H9 (cell line): ENCODE data around the gene PLEK. TPM values are rescaled to one million over a fixed set of nuclear protein-coding genes. Genes with fewer than 3 reads are reported as not detected.

Experiments used
- DNase-seq: peaks from one replicate; pipeline ENCODE4 v3.0.0-alpha.2; 2017
- H2AFZ ChIP-seq: one replicate; pipeline ENCODE4 v1.6.1; 2013; ENCODE audit warnings: mild to moderate bottlenecking, low read length, control low read depth, moderate library complexity
- H2AK5ac ChIP-seq: 2 replicates; pipeline ENCODE4 v1.6.1; 2013; ENCODE audit warnings: low read length, control low read depth, mixed read lengths; ENCODE audit not compliant: insufficient read length
- H2BK120ac ChIP-seq: one replicate; pipeline ENCODE4 v1.6.1; 2013; ENCODE audit warnings: low read depth, mild to moderate bottlenecking, low read length, control low read depth, inconsistent platforms; ENCODE audit not compliant: poor library complexity, severe bottlenecking
- H2BK12ac ChIP-seq: 2 replicates; pipeline ENCODE4 v1.6.1; 2013; ENCODE audit warnings: low read length, control low read depth, mixed read lengths, low read depth; ENCODE audit not compliant: insufficient read length
- H2BK15ac ChIP-seq: 2 replicates; pipeline ENCODE4 v1.6.1; 2013; ENCODE audit warnings: low read depth, low read length, control low read depth
- H2BK20ac ChIP-seq: one replicate; pipeline ENCODE4 v1.6.1; 2013; ENCODE audit warnings: low read depth, mild to moderate bottlenecking, low read length, control low read depth, inconsistent platforms; ENCODE audit not compliant: poor library complexity, severe bottlenecking
- H2BK5ac ChIP-seq: 2 replicates; pipeline ENCODE4 v1.6.1; 2013; ENCODE audit warnings: low read length, control low read depth, mixed read lengths; ENCODE audit not compliant: insufficient read length
- H3K14ac ChIP-seq: 2 replicates; pipeline ENCODE4 v1.6.1; 2013; ENCODE audit warnings: low read length, control low read depth; ENCODE audit not compliant: insufficient read depth
- H3K18ac ChIP-seq: 2 replicates; pipeline ENCODE4 v1.6.1; 2013; ENCODE audit warnings: low read depth, mild to moderate bottlenecking, mixed read lengths, low read length, control low read depth; ENCODE audit not compliant: insufficient read length
- H3K23ac ChIP-seq: 2 replicates; pipeline ENCODE4 v1.6.1; 2013; ENCODE audit warnings: low read length, control low read depth, mixed read lengths, low read depth; ENCODE audit not compliant: insufficient read length
- H3K23me2 ChIP-seq: 2 replicates; pipeline ENCODE4 v1.6.1; 2013; ENCODE audit warnings: low read depth, mild to moderate bottlenecking, mixed read lengths, low read length, control low read depth; ENCODE audit not compliant: insufficient read length, poor library complexity, severe bottlenecking
- H3K27ac ChIP-seq: 2 replicates; pipeline ENCODE4 v1.5.1; 2013; ENCODE audit warnings: low read length, control low read depth, mixed read lengths, low read depth; ENCODE audit not compliant: insufficient read length
- H3K27me3 ChIP-seq: 2 replicates; pipeline ENCODE4 v1.6.1; 2013; ENCODE audit warnings: low read length, control low read depth, inconsistent platforms; ENCODE audit not compliant: insufficient read depth
- H3K4ac ChIP-seq: 2 replicates; pipeline ENCODE4 v1.6.1; 2013; ENCODE audit warnings: low read depth, mild to moderate bottlenecking, control low read depth, inconsistent platforms, low read length, moderate library complexity
- H3K4me1 ChIP-seq: 2 replicates; pipeline ENCODE4 v1.6.1; 2013; ENCODE audit warnings: low read length, control low read depth, inconsistent platforms; ENCODE audit not compliant: insufficient read depth
- H3K4me2 ChIP-seq: 2 replicates; pipeline ENCODE4 v1.6.1; 2013; ENCODE audit warnings: low read length, control low read depth, mixed read lengths; ENCODE audit not compliant: insufficient read length, insufficient read depth
- H3K56ac ChIP-seq: 2 replicates; pipeline ENCODE4 v1.6.1; 2013; ENCODE audit warnings: low read depth, mild to moderate bottlenecking, mixed read lengths, low read length, control low read depth; ENCODE audit not compliant: insufficient read length
- H3K79me1 ChIP-seq: 2 replicates; pipeline ENCODE4 v1.6.1; 2013; ENCODE audit warnings: low read depth, mild to moderate bottlenecking, moderate library complexity, low read length, control low read depth, inconsistent platforms; ENCODE audit not compliant: insufficient read depth, poor library complexity, severe bottlenecking
- H3K79me2 ChIP-seq: 2 replicates; pipeline ENCODE4 v1.6.1; 2013; ENCODE audit warnings: low read length, control low read depth, inconsistent platforms; ENCODE audit not compliant: insufficient read depth
- H3K9ac ChIP-seq: 2 replicates; pipeline ENCODE4 v1.6.1; 2013; ENCODE audit warnings: low read length, control low read depth, mixed read lengths; ENCODE audit not compliant: insufficient read length; ENCODE audit errors: extremely low read depth
- H3K9me3 ChIP-seq: one replicate; pipeline ENCODE4 v1.6.1; 2013; ENCODE audit warnings: low read depth, low read length, inconsistent platforms; ENCODE audit not compliant: control insufficient read depth
- H3T11ph ChIP-seq: one replicate; pipeline ENCODE4 v1.6.1; 2013; ENCODE audit warnings: mild to moderate bottlenecking, low read length, control low read depth, inconsistent platforms
- H4K20me1 ChIP-seq: one replicate; pipeline ENCODE4 v1.6.1; 2013; ENCODE audit not compliant: control insufficient read depth, insufficient read length, insufficient read depth
- H4K5ac ChIP-seq: 2 replicates; pipeline ENCODE4 v1.6.1; 2013; ENCODE audit warnings: low read depth, mild to moderate bottlenecking, mixed read lengths, low read length, control low read depth; ENCODE audit not compliant: insufficient read length
- H4K8ac ChIP-seq: replicated peaks from 2 replicates; pipeline ENCODE4 v1.6.1; 2013; ENCODE audit warnings: low read length, control low read depth, mixed read lengths, low read depth; ENCODE audit not compliant: insufficient read length
- H4K91ac ChIP-seq: 2 replicates; pipeline ENCODE4 v1.6.1; 2013; ENCODE audit warnings: low read depth, mild to moderate bottlenecking, moderate library complexity, mixed read lengths, low read length, control low read depth; ENCODE audit not compliant: insufficient read length
- H3K27ac Mint-ChIP-seq, 3 experiments: 2 replicates in 2 of 3; 3 replicates in 1 of 3; pipeline ENCODE4 v1.8.0; 2020 to 2021; ENCODE audit warnings: mixed read lengths in 3 of 3, mild to moderate bottlenecking in 1 of 3, moderate library complexity in 1 of 3
- H3K27me3 Mint-ChIP-seq: 2 replicates; pipeline ENCODE4 v1.8.0; 2021; ENCODE audit warnings: low read depth, mild to moderate bottlenecking, moderate library complexity, mixed read lengths
- H3K36me3 Mint-ChIP-seq, 3 experiments: 2 replicates in 2 of 3; 3 replicates in 1 of 3; pipeline ENCODE4 v1.8.0; 2020 to 2021; ENCODE audit warnings: low read depth in 3 of 3, mixed read lengths in 3 of 3; ENCODE audit not compliant: insufficient read depth in 1 of 3
- H3K4me1 Mint-ChIP-seq, 2 experiments: 2 replicates each; pipeline ENCODE4 v1.8.0; 2020; ENCODE audit warnings: mixed read lengths in 2 of 2
- H3K4me3 Mint-ChIP-seq, 2 experiments: 2 replicates in 1 of 2; 3 replicates in 1 of 2; pipeline ENCODE4 v1.8.0; 2020 to 2021; ENCODE audit warnings: mild to moderate bottlenecking in 2 of 2, mixed read lengths in 2 of 2, moderate library complexity in 1 of 2
- H3K9me3 Mint-ChIP-seq, 2 experiments: 2 replicates in 1 of 2; 3 replicates in 1 of 2; pipeline ENCODE4 v1.8.0; 2020; ENCODE audit warnings: mild to moderate bottlenecking in 2 of 2, mixed read lengths in 2 of 2, moderate library complexity in 1 of 2
- CTCF ChIP-seq: fragments of 200-600 bp; sonication (generic); conservative IDR thresholded peaks from 3 replicates; pipeline ENCODE4 v1.8.0; 2021; ENCODE audit warnings: antibody characterized with exemption, mild to moderate bottlenecking
- total RNA-seq: library from RNA; stranded (reverse); gene quantifications from 2 replicates; pipeline ENCODE4 v1.2.1, GENCODE V29; 2021

PLEK gene
- total RNA-seq, 1 experiment from 2014 or later: not detected

- Histone ChIP-seq H2BK15ac (no peak overlapping the region), H3K9ac (no peak overlapping the region), H2BK20ac (no peak overlapping the region), H3K4ac (no peak overlapping the region), H3K23me2 (no peaks in the 10 kb centered on the region), H3K23ac (no peak overlapping the region), H2AFZ (no peak overlapping the region), H3K56ac (no peak overlapping the region), H2BK12ac (no peak overlapping the region), H3K27ac (no peak overlapping the region), H3K18ac (no peak overlapping the region), H4K8ac (no peak overlapping the region), H2BK5ac (no peak overlapping the region), H3K4me2 (no peak overlapping the region), H4K5ac (no peak overlapping the region), H2BK120ac (no peak overlapping the region), H3K27me3 (no peaks in the 10 kb centered on the region), H4K20me1 (no peaks in the 10 kb centered on the region), H4K91ac (no peak overlapping the region), H3K4me1 (no peaks in the 10 kb centered on the region; the same call in 1 of the 2 replicates), H3K79me1 (no peaks in the 10 kb centered on the region), H2AK5ac (no peak overlapping the region), H3K9me3 (no peaks in the 10 kb centered on the region), H3T11ph (no peak overlapping the region), H3K79me2 (no peaks in the 10 kb centered on the region), H3K14ac (no peak overlapping the region)
- Mint-ChIP-seq H3K27ac (no peak overlapping the region), H3K9me3 (no peaks in the 10 kb centered on the region; a peak in 2 of 5 replicates), H3K4me1 (peaks cover 0 to 6% of the 10 kb centered on the region in 2 experiments; a peak in 3 of 4 replicates), H3K36me3 (no peaks in the 10 kb centered on the region), H3K4me3 (no peak overlapping the region), H3K27me3 (no peaks in the 10 kb centered on the region)
- TF ChIP-seq CTCF: no peak
- no peak for DNase-seq
Observed at GRCh38 chr2:68435615-68436014, 70.5 kb downstream of the PLEK start.
